Measurements from ENCODE around the gene TNFAIP2. TPM values are rescaled to one million over a fixed set of nuclear protein-coding genes. Genes with fewer than 3 reads are reported as not detected.

TNFAIP2 gene
- total and polyA plus RNA-seq, 2 donors (not counting 3 experiments of a cell fraction or from before 2014, with no cell fraction given): 31.6 to 42.7 TPM

DNA sequence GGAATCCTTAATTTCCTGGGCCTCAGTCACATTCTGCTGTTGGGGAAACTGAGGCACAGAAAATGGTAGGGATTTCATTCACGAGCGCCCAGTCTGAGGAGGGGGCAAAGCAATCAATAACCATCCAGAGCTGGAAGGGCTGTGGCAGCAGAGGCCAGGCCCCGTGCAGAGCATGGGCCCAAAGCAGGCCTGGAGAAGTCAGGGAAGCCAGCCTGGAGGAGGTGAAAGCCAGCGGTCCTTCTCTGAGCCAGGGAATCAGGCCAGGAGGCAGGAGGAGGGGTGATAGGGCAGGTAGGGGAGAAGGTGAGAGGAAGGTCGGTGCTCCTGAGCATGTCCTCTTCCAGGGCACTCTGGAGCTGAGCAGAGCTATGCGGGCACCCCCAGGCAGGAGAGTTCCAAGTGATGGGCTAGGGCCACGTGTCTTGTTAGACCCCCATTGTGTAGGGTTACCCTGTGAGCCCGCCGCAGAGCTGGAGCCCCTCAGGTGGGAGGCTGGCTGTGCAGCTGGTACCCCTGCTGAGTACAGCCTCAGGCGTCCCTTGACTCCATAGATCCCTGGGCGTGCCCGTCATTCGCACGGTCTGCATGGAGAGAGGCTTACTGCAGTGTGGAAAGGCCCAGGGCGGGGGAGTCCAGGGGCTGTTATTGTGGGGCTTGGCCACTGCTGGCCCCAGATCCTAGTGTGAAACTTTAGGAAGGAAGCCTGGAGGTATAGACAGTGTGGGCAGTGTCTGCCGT lies 4.8 kb downstream of the TNFAIP2 start:
- no TSS peak for BruUV-seq (replicated peaks)
- H3K4me3 ChIP-seq (replicated peaks in 1 of 3; ENCODE audit: insufficient read depth in 1 of 3, low read depth in 1 of 3, low read length in 3 of 3): no peak overlapping the region
- dilution Hi-C loops (cut with MboI; ENCODE audit: extremely low pct_ligation_motif_present, low sequenced_read_pairs): no loop called here
- peaks cover 19% of the 10 kb centered on the region for H3K4me1 ChIP-seq (ENCODE audit: control insufficient read depth, extremely low read depth, insufficient read depth, low read length)
- DNase-seq (ENCODE audit: low read depth, low spot score): no peak
- H3K27ac ChIP-seq (ENCODE audit: insufficient read depth, low read depth, low read length): no peak overlapping the region
- no peak overlapping the region for H2AFZ ChIP-seq (ENCODE audit: low read depth, low read length)
- peaks cover 0 to 14% of the 10 kb centered on the region in 2 experiments for H3K36me3 ChIP-seq (ENCODE audit: control insufficient read depth in 2 of 2, extremely low read depth in 1 of 2, insufficient read depth in 2 of 2, low read length in 2 of 2)
- intact Hi-C loops (cut with micrococcal nuclease): loop anchor here (10.0 kb wide), 1 partner anchor 257 kb away; the partner anchor contains the start of gene MARK3
- H3K9me1 ChIP-seq (replicated peaks; ENCODE audit: control insufficient read depth, extremely low read depth, insufficient read depth, low read length): no peaks in the 10 kb centered on the region
- H3K9ac ChIP-seq (replicated peaks; ENCODE audit: extremely low read depth, insufficient read depth, low read length): no peak overlapping the region
- no peak for TF ChIP-seq FOS (IDR thresholded peaks at IDR 0.05; ENCODE audit: borderline replicate concordance, insufficient read depth, low read length)
- TF ChIP-seq POLR2A (IDR thresholded peaks at IDR 0.05; ENCODE audit: low read depth, low read length): no peak
- no peak for TF ChIP-seq POLR2AphosphoS5 (IDR thresholded peaks at IDR 0.05; ENCODE audit: insufficient read depth, low read depth, low read length)
- no peak for TF ChIP-seq CTCF (IDR thresholded peaks at IDR 0.05; ENCODE audit: extremely low read depth in 1 of 2, insufficient read depth in 1 of 2, low read depth in 1 of 2, low read length in 2 of 2)
- TF ChIP-seq MYC (IDR thresholded peaks at IDR 0.05; ENCODE audit: low read depth, low read length): no peak
- TF ChIP-seq, protein P1, sequence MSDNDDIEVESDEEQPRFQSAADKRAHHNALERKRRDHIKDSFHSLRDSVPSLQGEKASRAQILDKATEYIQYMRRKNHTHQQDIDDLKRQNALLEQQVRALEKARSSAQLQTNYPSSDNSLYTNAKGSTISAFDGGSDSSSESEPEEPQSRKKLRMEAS (IDR thresholded peaks at IDR 0.05; ENCODE audit: insufficient read depth, insufficient read length): no peak
- TF ChIP-seq GATA2 (IDR thresholded peaks at IDR 0.05; ENCODE audit: insufficient read depth, insufficient read length, low read depth, low read length): no peak
- TF ChIP-seq EZH2 (IDR thresholded peaks at IDR 0.05; ENCODE audit: borderline replicate concordance, low read depth, low read length, severe bottlenecking): no peak
- TF ChIP-seq JUN (IDR thresholded peaks at IDR 0.05; ENCODE audit: borderline replicate concordance, insufficient read depth, insufficient read length, low read depth): no peak
- H3K4me2 ChIP-seq (ENCODE audit: insufficient read depth, low read length): no peak overlapping the region
- H4K20me1 ChIP-seq (replicated peaks; ENCODE audit: control insufficient read depth, extremely low read depth, insufficient read depth, low read length): no peaks in the 10 kb centered on the region
- H3K27me3 ChIP-seq (ENCODE audit: control insufficient read depth in 2 of 2, insufficient read depth in 2 of 2, low read length in 2 of 2): no peaks in the 10 kb centered on the region
- H3K79me2 ChIP-seq (ENCODE audit: control insufficient read depth, insufficient read depth, low read length): no peaks in the 10 kb centered on the region
- ChIA-PET POLR2A (interaction anchor here (0.6 kb wide), 1 partner anchor 320 kb away, joined by 4 read pairs; no protein-coding TSS in a partner anchor), CTCF (interaction anchor here (1.1 to 6.9 kb wide), 9 partner anchors 8 to 108 kb away, joined by 3 to 86 read pairs (median 6); no protein-coding TSS in a partner anchor)
- no peak for FAIRE-seq
- H3K9me3 ChIP-seq (replicated peaks; ENCODE audit: control insufficient read depth, insufficient read depth, low read length): no peaks in the 10 kb centered on the region
